Measurements from ENCODE around the gene GPR18. TPM values are rescaled to one million over a fixed set of nuclear protein-coding genes. Genes with fewer than 3 reads are reported as not detected.

The GPR18 gene
- total RNA-seq, 1 experiment from 2014 or later = not detected

DNA sequence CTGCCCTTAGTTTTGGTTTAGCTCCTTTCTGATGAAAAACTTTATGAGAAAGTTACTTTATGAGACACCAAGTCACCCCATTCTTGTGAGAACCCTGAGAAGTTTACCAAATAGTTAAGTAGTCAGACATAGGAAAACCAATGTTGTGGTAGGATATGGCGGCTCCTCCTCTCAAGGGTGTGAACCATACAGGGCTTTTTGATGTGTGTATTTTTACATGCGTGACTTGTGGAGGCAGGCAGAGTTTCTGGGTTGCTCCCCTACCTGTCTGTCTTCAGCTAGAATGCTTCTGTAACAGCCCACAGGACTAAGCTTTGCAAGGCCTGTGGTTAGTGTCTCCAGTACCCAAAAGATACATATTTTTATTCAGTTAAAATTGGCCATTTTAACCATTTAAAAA, 39.2 kb downstream of the GPR18 start:
- Histone ChIP-seq H3K27ac (ENCODE audit: low read depth, low read length) (no peak overlapping the region), H3K9ac (ENCODE audit: low read length) (no peak overlapping the region), H4K20me1 (ENCODE audit: insufficient read depth) (peaks cover 14% of the 10 kb centered on the region), H3K4me1 (ENCODE audit: control insufficient read depth in 1 of 2, insufficient read depth in 2 of 2, low read length in 2 of 2) (no peaks in the 10 kb centered on the region), H2AFZ (ENCODE audit: low read depth, low read length, poor library complexity, severe bottlenecking) (no peak overlapping the region), H3K79me2 (ENCODE audit: insufficient read depth, low read length) (peaks cover 97% of the 10 kb centered on the region), H3K9me3 (ENCODE audit: control insufficient read depth in 1 of 2, insufficient read depth in 1 of 2, low read depth in 1 of 2, low read length in 2 of 2) (no peaks in the 10 kb centered on the region), H3K36me3 (ENCODE audit: control insufficient read depth in 1 of 2, insufficient read depth in 2 of 2, low read length in 2 of 2) (0 out of 4 replicates have a peak, but pooled peaks cover 0 to 4% of the 10 kb centered on the region in 2 experiments), H3K4me2 (ENCODE audit: low read length) (no peak overlapping the region), H3K4me3 (replicated peaks in 1 of 2; ENCODE audit: low read depth in 1 of 2, low read length in 2 of 2) (no peak overlapping the region), H3K27me3 (ENCODE audit: insufficient read depth, low read length) (no peaks in the 10 kb centered on the region), H3K9me2 (ENCODE audit: insufficient read depth) (no peaks in the 10 kb centered on the region)
- no TSS peak for BruUV-seq (replicated peaks)
- no peak for ATAC-seq
- ChIA-PET POLR2A (no interaction called here), RAD21 (ENCODE audit: low non-redundant PET in 1 of 2, low total read pairs in 2 of 2, uncharacterized antibody in 2 of 2, unreplicated experiment in 2 of 2) (no interaction called here), CTCF (no interaction called here)
- DNase-seq (ENCODE audit: low read depth, low spot score) = no peak
- intact Hi-C loops (cut with micrococcal nuclease) = no loop called here
- TF ChIP-seq POLR2AphosphoS5 (IDR thresholded peaks at IDR 0.05; ENCODE audit: low read depth, low read length) (no peak), YY1 (IDR thresholded peaks at IDR 0.05; ENCODE audit: extremely low read depth, insufficient replicate concordance, low read depth, low read length) (no peak), SRF (IDR thresholded peaks at IDR 0.05; ENCODE audit: low read depth) (no peak), SP1 (IDR thresholded peaks at IDR 0.05; ENCODE audit: low read depth) (no peak), CEBPB (IDR thresholded peaks at IDR 0.05; ENCODE audit: low read depth) (no peak), FOSL1 (IDR thresholded peaks at IDR 0.05; ENCODE audit: low read depth) (no peak), SIN3A (IDR thresholded peaks at IDR 0.05; ENCODE audit: low read depth) (no peak), TCF7L2 (IDR thresholded peaks at IDR 0.05; ENCODE audit: borderline replicate concordance, extremely low read depth, insufficient read depth, insufficient read length) (no peak), EGR1 (IDR thresholded peaks at IDR 0.05; ENCODE audit: low read depth) (no peak), RAD21 (IDR thresholded peaks at IDR 0.05; ENCODE audit: low read depth) (no peak), POLR2A (IDR thresholded peaks at IDR 0.05; ENCODE audit: borderline replicate concordance, extremely low read depth, insufficient read depth, insufficient read length) (no peak), ELF1 (IDR thresholded peaks at IDR 0.05; ENCODE audit: borderline replicate concordance, low read depth) (no peak), CBX3 (IDR thresholded peaks at IDR 0.05; ENCODE audit: low read depth) (no peak)
- TF ChIP-seq, protein P1, sequence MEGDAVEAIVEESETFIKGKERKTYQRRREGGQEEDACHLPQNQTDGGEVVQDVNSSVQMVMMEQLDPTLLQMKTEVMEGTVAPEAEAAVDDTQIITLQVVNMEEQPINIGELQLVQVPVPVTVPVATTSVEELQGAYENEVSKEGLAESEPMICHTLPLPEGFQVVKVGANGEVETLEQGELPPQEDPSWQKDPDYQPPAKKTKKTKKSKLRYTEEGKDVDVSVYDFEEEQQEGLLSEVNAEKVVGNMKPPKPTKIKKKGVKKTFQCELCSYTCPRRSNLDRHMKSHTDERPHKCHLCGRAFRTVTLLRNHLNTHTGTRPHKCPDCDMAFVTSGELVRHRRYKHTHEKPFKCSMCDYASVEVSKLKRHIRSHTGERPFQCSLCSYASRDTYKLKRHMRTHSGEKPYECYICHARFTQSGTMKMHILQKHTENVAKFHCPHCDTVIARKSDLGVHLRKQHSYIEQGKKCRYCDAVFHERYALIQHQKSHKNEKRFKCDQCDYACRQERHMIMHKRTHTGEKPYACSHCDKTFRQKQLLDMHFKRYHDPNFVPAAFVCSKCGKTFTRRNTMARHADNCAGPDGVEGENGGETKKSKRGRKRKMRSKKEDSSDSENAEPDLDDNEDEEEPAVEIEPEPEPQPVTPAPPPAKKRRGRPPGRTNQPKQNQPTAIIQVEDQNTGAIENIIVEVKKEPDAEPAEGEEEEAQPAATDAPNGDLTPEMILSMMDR (IDR thresholded peaks at IDR 0.05 in 2 of 3, conservative IDR thresholded peaks at IDR 0.05 in 1 of 3; ENCODE audit: borderline replicate concordance in 1 of 3, insufficient read depth in 1 of 3, low read depth in 2 of 3, low read length in 2 of 3) = no peak
- TF ChIP-seq, protein P2, sequence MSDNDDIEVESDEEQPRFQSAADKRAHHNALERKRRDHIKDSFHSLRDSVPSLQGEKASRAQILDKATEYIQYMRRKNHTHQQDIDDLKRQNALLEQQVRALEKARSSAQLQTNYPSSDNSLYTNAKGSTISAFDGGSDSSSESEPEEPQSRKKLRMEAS (IDR thresholded peaks at IDR 0.05) = no peak
- TF ChIP-seq, protein P3, sequence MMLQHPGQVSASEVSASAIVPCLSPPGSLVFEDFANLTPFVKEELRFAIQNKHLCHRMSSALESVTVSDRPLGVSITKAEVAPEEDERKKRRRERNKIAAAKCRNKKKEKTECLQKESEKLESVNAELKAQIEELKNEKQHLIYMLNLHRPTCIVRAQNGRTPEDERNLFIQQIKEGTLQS (IDR thresholded peaks at IDR 0.05) = no peak
- TF ChIP-seq, protein P4, sequence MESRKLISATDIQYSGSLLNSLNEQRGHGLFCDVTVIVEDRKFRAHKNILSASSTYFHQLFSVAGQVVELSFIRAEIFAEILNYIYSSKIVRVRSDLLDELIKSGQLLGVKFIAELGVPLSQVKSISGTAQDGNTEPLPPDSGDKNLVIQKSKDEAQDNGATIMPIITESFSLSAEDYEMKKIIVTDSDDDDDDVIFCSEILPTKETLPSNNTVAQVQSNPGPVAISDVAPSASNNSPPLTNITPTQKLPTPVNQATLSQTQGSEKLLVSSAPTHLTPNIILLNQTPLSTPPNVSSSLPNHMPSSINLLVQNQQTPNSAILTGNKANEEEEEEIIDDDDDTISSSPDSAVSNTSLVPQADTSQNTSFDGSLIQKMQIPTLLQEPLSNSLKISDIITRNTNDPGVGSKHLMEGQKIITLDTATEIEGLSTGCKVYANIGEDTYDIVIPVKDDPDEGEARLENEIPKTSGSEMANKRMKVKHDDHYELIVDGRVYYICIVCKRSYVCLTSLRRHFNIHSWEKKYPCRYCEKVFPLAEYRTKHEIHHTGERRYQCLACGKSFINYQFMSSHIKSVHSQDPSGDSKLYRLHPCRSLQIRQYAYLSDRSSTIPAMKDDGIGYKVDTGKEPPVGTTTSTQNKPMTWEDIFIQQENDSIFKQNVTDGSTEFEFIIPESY (IDR thresholded peaks at IDR 0.05; ENCODE audit: extremely low read depth, insufficient replicate concordance, low read length) = no peak
- TF ChIP-seq, protein P5, sequence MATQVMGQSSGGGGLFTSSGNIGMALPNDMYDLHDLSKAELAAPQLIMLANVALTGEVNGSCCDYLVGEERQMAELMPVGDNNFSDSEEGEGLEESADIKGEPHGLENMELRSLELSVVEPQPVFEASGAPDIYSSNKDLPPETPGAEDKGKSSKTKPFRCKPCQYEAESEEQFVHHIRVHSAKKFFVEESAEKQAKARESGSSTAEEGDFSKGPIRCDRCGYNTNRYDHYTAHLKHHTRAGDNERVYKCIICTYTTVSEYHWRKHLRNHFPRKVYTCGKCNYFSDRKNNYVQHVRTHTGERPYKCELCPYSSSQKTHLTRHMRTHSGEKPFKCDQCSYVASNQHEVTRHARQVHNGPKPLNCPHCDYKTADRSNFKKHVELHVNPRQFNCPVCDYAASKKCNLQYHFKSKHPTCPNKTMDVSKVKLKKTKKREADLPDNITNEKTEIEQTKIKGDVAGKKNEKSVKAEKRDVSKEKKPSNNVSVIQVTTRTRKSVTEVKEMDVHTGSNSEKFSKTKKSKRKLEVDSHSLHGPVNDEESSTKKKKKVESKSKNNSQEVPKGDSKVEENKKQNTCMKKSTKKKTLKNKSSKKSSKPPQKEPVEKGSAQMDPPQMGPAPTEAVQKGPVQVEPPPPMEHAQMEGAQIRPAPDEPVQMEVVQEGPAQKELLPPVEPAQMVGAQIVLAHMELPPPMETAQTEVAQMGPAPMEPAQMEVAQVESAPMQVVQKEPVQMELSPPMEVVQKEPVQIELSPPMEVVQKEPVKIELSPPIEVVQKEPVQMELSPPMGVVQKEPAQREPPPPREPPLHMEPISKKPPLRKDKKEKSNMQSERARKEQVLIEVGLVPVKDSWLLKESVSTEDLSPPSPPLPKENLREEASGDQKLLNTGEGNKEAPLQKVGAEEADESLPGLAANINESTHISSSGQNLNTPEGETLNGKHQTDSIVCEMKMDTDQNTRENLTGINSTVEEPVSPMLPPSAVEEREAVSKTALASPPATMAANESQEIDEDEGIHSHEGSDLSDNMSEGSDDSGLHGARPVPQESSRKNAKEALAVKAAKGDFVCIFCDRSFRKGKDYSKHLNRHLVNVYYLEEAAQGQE (IDR thresholded peaks at IDR 0.05; ENCODE audit: low read depth) = no peak
